HG03045 (cell line): ENCODE results near the gene SKA2.
"Not testable (repeated sequence)": the region's sequence is repeated elsewhere in the genome, so short reads cannot be mapped to it uniquely, and the experiment has no call there.

Source experiments
- ATAC-seq: cut with Tn5 transposase; IDR thresholded peaks from one replicate; pipeline ENCODE4 v1.9.1; 2021; ENCODE audit warnings: mild to moderate bottlenecking, moderate library complexity; ENCODE audit not compliant: unreplicated experiment

The SKA2 gene

DNA sequence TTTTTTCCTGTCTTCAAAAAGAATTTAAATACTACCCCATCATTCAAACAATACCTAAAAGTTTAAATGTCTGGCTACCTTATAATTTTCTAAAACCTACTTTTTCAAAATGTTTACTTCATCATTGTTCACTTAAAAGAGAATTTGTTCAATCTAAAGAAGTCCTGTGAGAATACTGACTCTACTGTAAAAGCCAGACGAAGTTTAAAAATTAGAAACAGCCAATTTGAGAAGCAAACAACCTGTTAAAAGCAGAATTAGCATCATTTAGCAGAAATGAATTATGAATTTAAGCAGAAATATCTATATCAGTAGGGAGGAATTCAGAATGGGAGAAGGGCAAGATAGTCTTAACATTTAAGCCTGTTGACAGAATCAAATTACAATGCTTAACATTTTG is 2.1 kb downstream of the SKA2 start:
- no peak for ATAC-seq

DNA sequence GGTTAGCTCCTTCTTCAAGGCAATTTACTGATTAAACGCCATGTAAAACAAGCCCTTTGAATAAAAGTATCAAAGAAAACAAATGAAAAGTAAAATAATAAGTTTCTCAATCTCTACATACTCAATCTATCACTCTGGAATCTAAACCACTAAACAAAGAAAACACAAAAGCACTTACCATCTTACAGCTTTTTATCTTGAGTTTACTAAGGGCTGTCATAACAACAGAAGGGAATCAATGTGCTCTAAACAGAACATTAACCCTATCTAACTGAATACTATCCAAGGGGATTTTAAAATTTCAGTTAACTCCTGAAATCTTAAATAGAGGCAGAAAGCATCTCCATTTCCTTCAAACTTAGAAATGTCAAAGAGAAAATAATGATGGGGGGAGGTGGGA is 3.4 kb downstream of the SKA2 start:
- no peak for ATAC-seq

- ATAC-seq, result no peak
Observed at GRCh38 chr17:59151006-59151405, 4.0 kb downstream of the SKA2 start.

GRCh38 chr17:59149841-59150511 is 5.0 kb downstream of the SKA2 start:
- ATAC-seq, result no peak

GRCh38 chr17:59149051-59149450 is 5.9 kb downstream of the SKA2 start:
- no peak for ATAC-seq

DNA sequence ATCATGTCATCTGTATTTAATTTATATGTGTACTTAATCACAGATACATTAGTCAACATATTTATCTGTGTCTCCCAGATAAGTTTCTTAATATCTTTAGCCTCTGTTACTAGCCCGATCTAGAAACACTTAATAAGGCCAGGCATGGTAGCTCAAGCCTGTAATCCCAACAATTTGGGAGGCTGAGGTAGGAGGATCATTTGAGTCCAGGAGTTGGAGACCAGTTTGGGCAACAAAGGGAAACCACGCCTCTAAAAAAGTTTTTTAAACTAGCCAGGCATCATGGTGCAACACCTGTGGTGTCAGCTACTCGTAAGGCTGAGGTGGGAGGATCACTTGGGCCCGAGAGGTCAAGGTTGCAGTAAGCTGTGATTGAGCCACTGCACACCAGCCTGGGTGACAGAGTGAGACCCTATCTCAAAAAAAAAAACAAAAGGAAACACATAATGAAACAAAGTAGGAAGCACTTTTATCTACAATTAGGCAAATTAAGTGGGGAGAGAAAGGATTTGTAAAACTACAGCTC is 9.4 kb downstream of the SKA2 start:
- no peak for ATAC-seq

DNA sequence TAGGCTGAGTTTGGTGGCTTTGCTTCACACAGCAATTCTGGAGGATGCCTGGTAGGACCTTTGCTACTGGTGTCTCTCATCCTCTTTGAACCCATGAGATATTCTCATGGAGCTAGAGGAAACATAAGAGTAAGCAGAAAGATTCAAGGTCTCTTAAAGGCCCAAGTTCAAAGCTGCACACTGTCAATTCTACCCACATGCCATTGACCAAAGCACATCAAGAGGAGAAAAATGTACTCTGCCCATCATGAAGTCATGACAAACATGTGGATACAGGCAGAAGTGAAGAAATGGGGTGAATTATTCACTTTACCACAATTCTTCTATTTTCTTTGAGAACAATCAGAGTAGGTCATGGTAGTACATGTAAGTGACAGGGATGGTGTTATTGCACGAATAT is 13.1 kb downstream of the SKA2 start:
- ATAC-seq, result no peak

DNA sequence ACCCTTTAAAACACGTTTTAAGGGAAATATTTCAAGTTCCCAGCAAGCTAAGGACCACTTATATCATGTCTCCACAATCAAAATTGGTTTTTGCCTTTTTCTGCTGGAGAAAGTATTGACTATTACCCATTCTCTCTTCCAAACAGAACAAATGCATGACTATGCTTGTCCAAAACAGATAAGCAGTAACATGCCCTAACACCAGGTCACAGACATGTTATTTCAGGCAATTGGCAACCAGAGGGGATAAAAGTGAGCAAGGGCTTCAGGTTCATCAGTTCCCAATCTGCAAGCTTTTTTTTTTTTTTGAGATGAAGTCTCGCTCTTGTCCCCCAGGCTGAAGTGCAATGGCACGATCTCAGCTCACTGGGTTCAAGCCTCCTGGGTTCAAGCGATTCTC is 15.0 kb downstream of the SKA2 start:
- ATAC-seq, result no peak

DNA sequence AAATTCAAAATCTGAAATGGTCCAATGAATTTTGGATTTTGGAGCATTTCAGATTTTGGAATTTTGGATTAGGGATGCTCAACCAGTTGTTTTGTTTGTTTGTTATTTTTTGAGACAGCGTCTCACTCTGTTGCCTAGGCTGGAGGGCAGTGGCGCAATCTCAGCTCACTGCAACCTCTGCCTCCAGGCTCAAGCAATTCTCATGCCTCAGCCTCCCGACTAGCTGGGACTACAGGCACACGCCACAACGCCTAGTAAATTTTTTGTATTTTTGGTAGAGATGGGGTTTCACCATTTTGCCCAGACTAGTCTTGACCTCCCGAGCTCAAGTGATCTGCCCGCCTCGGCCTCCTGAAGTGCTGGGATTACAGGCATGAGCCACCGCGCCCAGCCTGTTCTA is 16.6 kb downstream of the SKA2 start:
- ATAC-seq, result not testable (repeated sequence)

DNA sequence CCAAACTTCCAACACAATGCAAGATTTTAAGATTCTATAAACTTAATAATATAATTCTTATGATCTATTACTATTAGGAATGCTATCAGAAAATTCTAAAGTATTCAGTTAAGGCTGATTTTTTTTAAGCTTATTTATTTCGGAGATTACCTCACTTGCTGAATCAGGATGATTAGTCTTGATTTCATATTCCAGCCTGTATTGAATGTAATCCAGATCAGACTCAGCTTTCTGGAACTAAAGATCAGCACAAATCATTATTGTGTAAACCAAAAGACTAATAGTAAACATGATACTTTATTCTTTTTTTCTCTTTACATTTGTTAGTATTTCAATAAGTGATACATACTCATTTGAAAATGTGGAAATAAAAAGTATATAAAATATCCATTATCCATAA is 23.9 kb downstream of the SKA2 start:
- ATAC-seq, result no peak

DNA sequence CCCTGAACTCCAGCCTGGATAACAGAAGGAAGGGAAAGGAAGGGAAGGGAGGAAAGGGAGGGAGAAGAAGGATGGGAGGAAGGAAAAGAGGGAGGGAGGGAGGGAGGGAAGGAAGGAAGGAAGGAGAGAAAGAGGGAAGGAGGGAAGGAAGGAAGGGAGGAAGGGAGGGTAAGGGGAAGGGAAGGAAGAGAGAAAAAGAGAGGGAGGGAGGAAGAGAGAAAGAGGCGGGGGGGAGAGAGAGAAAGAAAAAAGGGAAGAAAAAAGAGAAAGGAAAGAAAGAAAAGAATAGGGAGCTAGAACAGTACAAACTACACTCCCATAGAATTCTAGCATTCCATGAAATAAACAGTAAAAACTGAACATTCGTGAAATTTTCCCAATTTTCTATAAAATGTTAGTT is 25.2 kb downstream of the SKA2 start:
- no peak for ATAC-seq

DNA sequence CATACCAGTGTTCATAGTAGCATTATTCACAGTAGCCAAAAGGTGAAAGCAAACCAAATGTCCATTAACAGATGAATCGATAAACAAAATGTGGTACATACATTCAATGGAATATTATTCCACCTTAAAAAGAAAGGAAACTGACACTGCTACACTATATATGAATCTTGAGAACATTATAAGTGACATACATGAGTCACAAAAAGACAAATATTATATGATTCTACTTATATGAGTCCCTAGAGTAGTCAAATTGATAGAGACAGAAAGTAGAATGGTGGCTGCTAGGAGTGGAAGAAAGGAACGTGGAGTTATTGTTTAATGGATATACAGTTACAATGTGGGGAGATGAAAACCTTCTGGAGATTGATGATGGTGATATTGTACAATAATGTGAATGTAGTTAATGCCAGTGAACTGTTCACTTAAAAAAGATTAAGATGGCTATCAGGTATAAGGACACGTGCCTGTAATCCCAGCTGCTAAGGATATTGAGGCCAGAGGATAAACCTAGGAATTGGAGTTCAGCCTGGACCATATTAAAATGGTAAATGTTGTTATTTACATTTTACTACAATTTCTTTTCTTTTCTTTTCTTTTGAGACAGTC is 28.1 kb downstream of the SKA2 start:
- no peak for ATAC-seq

GRCh38 chr17:59124665-59125064 is 30.3 kb downstream of the SKA2 start:
- ATAC-seq, result peak; percentile 56

DNA sequence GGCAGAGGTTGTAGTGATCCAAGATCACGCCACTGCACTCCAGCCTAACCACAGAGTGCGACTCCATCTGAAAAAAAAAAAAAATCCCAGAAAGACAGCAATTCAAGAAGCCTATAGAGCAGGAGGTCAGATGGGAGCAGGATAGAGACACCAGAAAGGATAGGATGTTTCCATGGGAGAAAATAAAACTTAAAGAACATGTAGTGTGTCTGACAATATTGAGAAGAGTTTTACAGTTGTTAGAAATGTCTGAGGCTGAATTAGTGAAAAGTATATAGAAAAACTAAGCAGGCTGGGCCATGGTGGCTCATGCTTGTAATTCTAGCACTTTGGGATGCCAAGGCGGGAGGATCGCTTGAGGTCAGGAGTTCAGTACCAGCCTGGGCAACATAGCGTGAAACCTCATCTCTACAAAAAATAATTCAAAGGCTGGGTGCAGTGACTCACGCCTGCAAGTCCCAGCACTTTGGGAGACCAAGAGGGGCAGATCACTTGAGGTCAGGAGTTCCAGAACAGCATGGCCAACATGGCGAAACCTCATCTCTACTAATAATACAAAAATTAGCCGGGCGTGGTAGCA is 33.0 kb downstream of the SKA2 start:
- ATAC-seq, result no peak

- no peak for ATAC-seq
Observed at GRCh38 chr17:59115474-59115873, 39.5 kb downstream of the SKA2 start.

GRCh38 chr17:59111539-59111938 is 43.4 kb downstream of the SKA2 start:
- ATAC-seq, result no peak

DNA sequence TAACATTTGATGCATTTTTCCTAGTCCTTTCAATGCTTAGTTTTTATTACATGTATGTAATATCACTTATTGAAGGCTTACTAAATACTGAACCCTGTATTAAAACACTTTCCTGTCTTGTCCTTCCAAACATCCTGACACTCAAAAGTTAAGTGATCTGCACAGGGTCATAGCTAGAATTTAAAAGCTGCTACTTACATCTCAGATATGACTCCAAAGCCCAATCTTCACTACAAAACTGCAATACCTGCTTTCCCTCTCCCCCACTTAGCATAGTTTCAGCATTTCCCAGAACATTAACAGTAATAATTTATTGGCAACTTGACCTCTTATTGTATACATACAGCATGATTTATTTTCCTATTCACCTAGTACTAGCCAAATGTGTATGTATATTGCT is 44.0 kb downstream of the SKA2 start:
- no peak for ATAC-seq

DNA sequence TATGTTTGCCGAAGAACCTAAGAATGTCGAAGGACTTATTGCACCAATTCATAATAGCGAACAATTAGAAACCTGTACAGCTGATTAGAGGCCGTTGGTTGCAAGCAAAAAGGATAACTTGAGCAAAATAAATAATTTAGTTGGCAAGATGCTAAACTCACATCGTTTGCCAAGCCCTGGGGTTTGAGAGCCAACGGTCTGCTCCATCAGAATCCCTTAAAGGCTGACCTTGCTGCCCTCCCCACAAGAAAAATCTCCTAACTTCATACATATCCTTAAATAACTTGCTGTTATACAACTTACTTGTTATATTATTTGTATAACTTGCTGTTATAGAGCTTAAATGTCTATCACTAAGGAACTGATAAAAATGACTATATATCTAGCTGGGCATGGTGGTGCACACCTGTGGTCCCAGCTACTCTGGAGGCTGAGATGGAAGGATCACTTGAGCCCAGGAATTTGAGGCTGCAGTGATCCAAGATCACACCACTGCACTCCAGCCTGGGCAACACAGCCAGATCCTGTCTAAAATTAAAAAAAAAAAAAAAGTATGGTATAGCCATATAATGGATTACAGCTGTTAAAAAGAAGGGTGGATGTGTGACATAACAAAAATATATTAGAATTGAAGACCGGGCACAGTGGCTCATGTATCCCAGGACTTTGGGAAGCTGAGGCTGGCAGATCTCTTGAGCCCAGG is 46.4 kb downstream of the SKA2 start:
- no peak for ATAC-seq

DNA sequence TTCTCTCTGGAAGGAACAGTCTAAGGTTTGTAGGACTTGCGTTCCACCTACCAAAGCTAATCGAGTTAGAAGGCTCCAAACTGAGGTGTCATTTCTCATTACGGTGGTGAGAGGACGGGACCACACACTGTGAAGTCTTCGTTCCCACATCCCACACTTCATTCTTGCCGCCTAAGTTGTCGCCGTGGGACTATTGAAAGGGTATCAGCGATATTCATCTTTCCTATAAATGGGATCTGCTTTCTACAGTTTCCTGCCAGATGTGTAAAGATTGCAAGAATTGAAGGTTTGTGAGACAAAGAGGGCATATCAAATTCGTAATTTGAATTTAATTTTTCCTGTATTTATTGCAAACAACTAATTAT is 47.7 kb downstream of the SKA2 start:
- ATAC-seq, result no peak

- peak; percentile 91 for ATAC-seq
Observed at GRCh38 chr17:59106463-59107305, 48.3 kb downstream of the SKA2 start, which contains the start of gene TRIM37. Gene TRIM37 (minus strand): TSS chr17:59106880. CDS start chr17:59106461, 419 bp downstream.
